Measurements from ENCODE around the gene MCC.

MCC gene

GRCh38 chr5:113358696-113359095 lies 129.6 kb downstream of the MCC start:
- no peak for DNase-seq

- DNase-seq: no peak
Observed at GRCh38 chr5:113357696-113358476, 130.4 kb downstream of the MCC start.

GRCh38 chr5:113356487-113356886 lies 131.8 kb downstream of the MCC start:
- DNase-seq: no peak

- no peak for DNase-seq
Observed at GRCh38 chr5:113354055-113354454, 134.2 kb downstream of the MCC start.

- no peak for DNase-seq
Observed at GRCh38 chr5:113347572-113347971, 140.7 kb downstream of the MCC start.

GRCh38 chr5:113344973-113345940 lies 143.0 kb downstream of the MCC start:
- DNase-seq: no peak

GRCh38 chr5:113343343-113343742 lies 144.9 kb downstream of the MCC start:
- DNase-seq: no peak

- no peak for DNase-seq
Observed at GRCh38 chr5:113340537-113340936, 147.7 kb downstream of the MCC start.

- no peak for DNase-seq
Observed at GRCh38 chr5:113338628-113339027, 149.6 kb downstream of the MCC start.

- DNase-seq: no peak
Observed at GRCh38 chr5:113337515-113338415, 150.5 kb downstream of the MCC start.

- no peak for DNase-seq
Observed at GRCh38 chr5:113336975-113337374, 151.3 kb downstream of the MCC start.

- no peak for DNase-seq
Observed at GRCh38 chr5:113333411-113333810, 154.8 kb downstream of the MCC start.

- no peak for DNase-seq
Observed at GRCh38 chr5:113331209-113331551, 157.1 kb downstream of the MCC start.

- DNase-seq: no peak
Observed at GRCh38 chr5:113330533-113331208, 157.6 kb downstream of the MCC start.

- DNase-seq: no peak
Observed at GRCh38 chr5:113329981-113330380, 158.3 kb downstream of the MCC start.

- DNase-seq: no peak
Observed at GRCh38 chr5:113325054-113325453, 163.2 kb downstream of the MCC start.

- DNase-seq: no peak
Observed at GRCh38 chr5:113321276-113321675, 167.0 kb downstream of the MCC start.

- no peak for DNase-seq
Observed at GRCh38 chr5:113320273-113320780, 167.9 kb downstream of the MCC start.

- no peak for DNase-seq
Observed at GRCh38 chr5:113319256-113320053, 168.8 kb downstream of the MCC start.

- DNase-seq: no peak
Observed at GRCh38 chr5:113317636-113318035, 170.6 kb downstream of the MCC start.

GRCh38 chr5:113311301-113311700 lies 177.0 kb downstream of the MCC start:
- DNase-seq: no peak
